Spinal cord (tissue), 10 donors: Measurements from ENCODE around the gene CCDC57. TPM values are rescaled to one million over a fixed set of nuclear protein-coding genes. Genes with fewer than 3 reads are reported as not detected.
"Not testable (repeated sequence)": the region's sequence is repeated elsewhere in the genome, so short reads cannot be mapped to it uniquely, and the experiment has no call there.

Source experiments
- DNase-seq, 6 donors: peaks; one replicate each; pipeline versions ENCODE4 v3.0.0 to v3.0.0-alpha.2; 2013 to 2015; ENCODE audit warnings: low spot score in 6 of 6, low read depth in 4 of 6
- H3K27ac ChIP-seq: one replicate; pipeline ENCODE4 v1.5.1; 2013; ENCODE audit warnings: low read depth, low read length, control low read depth
- H3K27me3 ChIP-seq: one replicate; pipeline ENCODE4 v1.6.1; 2013; ENCODE audit warnings: low read length; ENCODE audit not compliant: control insufficient read depth, insufficient read depth
- H3K36me3 ChIP-seq: one replicate; pipeline ENCODE4 v1.6.1; 2013; ENCODE audit warnings: low read length; ENCODE audit not compliant: control insufficient read depth, insufficient read depth
- H3K4me1 ChIP-seq: one replicate; pipeline ENCODE4 v1.6.1; 2013; ENCODE audit warnings: low read length; ENCODE audit not compliant: control insufficient read depth, insufficient read depth
- H3K4me3 ChIP-seq: one replicate; pipeline ENCODE4 v1.5.1; 2013; ENCODE audit warnings: low read depth, low read length, control low read depth
- H3K9me3 ChIP-seq: one replicate; pipeline ENCODE4 v1.6.1; 2013; ENCODE audit warnings: low read length; ENCODE audit not compliant: control insufficient read depth, insufficient read depth
- WGBS: methylation state at CpG from one replicate; pipeline ENCODE4 v1.1.5; 2013; ENCODE audit warnings: missing lambda C conversion rate; ENCODE audit not compliant: insufficient coverage; 5-methylcytosine and 5-hydroxymethylcytosine counted together
- long read RNA-seq, 4 donors: transcript quantifications; one replicate each; lab custom pipeline, GENCODE V29; 2026
- polyA plus RNA-seq, 2 donors: library from polyadenylated mRNA; unstranded; fragments of 120-200 nt; gene quantifications; one replicate each; pipeline ENCODE4 v1.2.1, GENCODE V29; 2013; ENCODE audit not compliant: insufficient read length in 2 of 2
- total RNA-seq, 2 donors: library from RNA; depleted of rRNA in 1 of 2; stranded (reverse); fragments of 120-200 nt in 1 of 2; fragments of >200 nt in 1 of 2; gene quantifications; one replicate each; pipeline versions ENCODE4 v1.2.3 to v1.2.4, GENCODE V29; 2013 to 2014
- donor health status: healthy.

CCDC57 gene
- total RNA-seq, result 10 to 100 TPM; 15.3 to 28.5 TPM
- polyA plus RNA-seq, result 10 to 100 TPM; 50.8 to 85.3 TPM
- long read RNA-seq, donor 1, result 0 reads
- long read RNA-seq, donor 2, result 0 reads
- long read RNA-seq, donor 3, partial matches to known transcripts, result 0 of 1 reads
- long read RNA-seq, donor 3, other reads (novel, unspliced or antisense), result 0 of 1 reads
- long read RNA-seq, donor 4, partial matches to known transcripts, result 0 of 4 reads
- long read RNA-seq, donor 4, other reads (novel, unspliced or antisense), result 0 of 4 reads

GRCh38 chr17:82212331-82213250, at the start of gene CCDC57:
CCDC57 (minus strand) TSS chr17:82212842; CDS start chr17:82201944, 10,898 bp downstream.
- no peak within 1 kb of the TSS for H3K27ac ChIP-seq
- peak in 5 of 6 donors; percentile 47 to 91 (median 74) for DNase-seq
- under 1% methylated on average over 116 of the region's 116 CpGs for WGBS
- H3K4me1 ChIP-seq, result peaks cover 29% of the 10 kb centered on the region
- no peaks in the 10 kb centered on the region for H3K9me3 ChIP-seq
- H3K27me3 ChIP-seq, result no peaks in the 10 kb centered on the region
- peak within 1 kb of the TSS; percentile 62 for H3K4me3 ChIP-seq
- H3K36me3 ChIP-seq, result peaks cover 5% of the 10 kb centered on the region

- 87% methylated on average over 4 of the region's 4 CpGs for WGBS
- peaks cover 78% of the 10 kb centered on the region for H3K36me3 ChIP-seq
- H3K4me3 ChIP-seq, result no peak overlapping the region
These were observed 49.7 kb upstream of the CCDC57 start for GRCh38 chr17:82262344-82262743.

GRCh38 chr17:82259972-82260961, 47.6 kb upstream of the CCDC57 start:
- not testable (repeated sequence) for DNase-seq, H3K4me1 ChIP-seq

More at GRCh38 chr17:82262344-82262743, 49.7 kb upstream of the CCDC57 start:
- H3K27me3 ChIP-seq, result no peaks in the 10 kb centered on the region
- H3K4me1 ChIP-seq, result peaks cover 2% of the 10 kb centered on the region
- H3K27ac ChIP-seq, result no peak overlapping the region
- H3K9me3 ChIP-seq, result no peaks in the 10 kb centered on the region
- DNase-seq, result no peak

GRCh38 chr17:82258555-82258954, 45.9 kb upstream of the CCDC57 start:
- 72% methylated on average over 3 of the region's 5 CpGs for WGBS
- Histone ChIP-seq H3K4me1 (no peaks in the 10 kb centered on the region), H3K27ac (no peak overlapping the region), H3K9me3 (no peaks in the 10 kb centered on the region), H3K4me3 (no peak overlapping the region), H3K36me3 (peaks cover 77% of the 10 kb centered on the region), H3K27me3 (no peaks in the 10 kb centered on the region)
- DNase-seq, result no peak

More at GRCh38 chr17:82259972-82260961, 47.6 kb upstream of the CCDC57 start:
- not testable (repeated sequence) for H3K9me3 ChIP-seq, H3K4me3 ChIP-seq, H3K27ac ChIP-seq, H3K27me3 ChIP-seq
- H3K36me3 ChIP-seq, result peaks cover 77% of the 10 kb centered on the region
- 98% methylated on average over 7 of the region's 8 CpGs for WGBS

GRCh38 chr17:82257473-82257872, 44.8 kb upstream of the CCDC57 start:
- 66% methylated on average over 10 of the region's 10 CpGs for WGBS
- Histone ChIP-seq H3K36me3 (peaks cover 77% of the 10 kb centered on the region), H3K27me3 (no peaks in the 10 kb centered on the region), H3K4me1 (no peaks in the 10 kb centered on the region), H3K27ac (no peak overlapping the region), H3K9me3 (no peaks in the 10 kb centered on the region), H3K4me3 (no peak overlapping the region)
- DNase-seq, result no peak

GRCh38 chr17:82256242-82256885, 43.7 kb upstream of the CCDC57 start:
- Histone ChIP-seq H3K27me3 (no peaks in the 10 kb centered on the region), H3K4me1 (no peaks in the 10 kb centered on the region), H3K4me3 (no peak overlapping the region), H3K9me3 (no peaks in the 10 kb centered on the region), H3K36me3 (peaks cover 77% of the 10 kb centered on the region), H3K27ac (no peak overlapping the region)
- DNase-seq, result no peak
- WGBS, result 95% methylated on average over 9 of the region's 14 CpGs

- no peak for DNase-seq
- H3K36me3 ChIP-seq, result peaks cover 77% of the 10 kb centered on the region
- WGBS, result 64% methylated on average over 13 of the region's 15 CpGs
- no peak overlapping the region for H3K27ac ChIP-seq
- no peaks in the 10 kb centered on the region for H3K27me3 ChIP-seq
- no peak overlapping the region for H3K4me3 ChIP-seq
- no peaks in the 10 kb centered on the region for H3K9me3 ChIP-seq
- H3K4me1 ChIP-seq, result no peaks in the 10 kb centered on the region
These were observed 42.8 kb upstream of the CCDC57 start for GRCh38 chr17:82255402-82255972.

GRCh38 chr17:82254746-82255145, 42.1 kb upstream of the CCDC57 start:
- 97% methylated on average over 31 of the region's 33 CpGs for WGBS
- not testable (repeated sequence) for DNase-seq, H3K4me1 ChIP-seq, H3K4me3 ChIP-seq, H3K27ac ChIP-seq, H3K9me3 ChIP-seq, H3K27me3 ChIP-seq
- H3K36me3 ChIP-seq, result peaks cover 79% of the 10 kb centered on the region
